ENCODE measurements around the gene TSPEAR. TPM values are rescaled to one million over a fixed set of nuclear protein-coding genes. Genes with fewer than 3 reads are reported as not detected.

TSPEAR gene
- total and polyA plus RNA-seq, 2 of the 13 experiments (the other 11 are each of a cell fraction or from before 2014, with no cell fraction given): 0.07 to 0.32 TPM

GRCh38 chr21:44506279-44507255 is 204.8 kb downstream of the TSPEAR start (continued):
- TF ChIP-seq REST (IDR thresholded peaks at IDR 0.05; ENCODE audit: borderline replicate concordance in 1 of 2, low read depth in 1 of 2, low read length in 2 of 2): no peak
- TF ChIP-seq ZNF143 (CRISPR knock-in tag; IDR thresholded peaks at IDR 0.05): no peak
- TF ChIP-seq ZNF713 (CRISPR knock-in tag; IDR thresholded peaks at IDR 0.05): no peak
- no peak for TF ChIP-seq THAP8 (CRISPR knock-in tag; IDR thresholded peaks at IDR 0.05; ENCODE audit: borderline replicate concordance)
- TF ChIP-seq TEF (CRISPR knock-in tag; IDR thresholded peaks at IDR 0.05): no peak
- TF ChIP-seq ZXDC (CRISPR knock-in tag; IDR thresholded peaks at IDR 0.05): no peak
